Heart left ventricle (tissue), 16 donors: ENCODE results near the gene ASCL5. TPM values are rescaled to one million over a fixed set of nuclear protein-coding genes. Genes with fewer than 3 reads are reported as not detected.

Source experiments
- ATAC-seq, 4 donors: fragments of 200-7000 bp; cut with Tn5 transposase; one replicate each; pipeline ENCODE4 v1.9.1; 2020 to 2022; ENCODE audit warnings: moderate library complexity in 4 of 4, mild to moderate bottlenecking in 3 of 4, moderate number of reproducible peaks in 1 of 4
- DNase-seq, 5 donors: peaks; one replicate each; pipeline ENCODE4 v3.0.0-alpha.2; 2020
- H3K27ac ChIP-seq, 12 donors: fragments of 200-600 bp; sonication (generic) in 4 of 12; one replicate each; pipeline versions ENCODE4 v1.5.0 to v1.8.0; 2016 to 2022; ENCODE audit warnings: mild to moderate bottlenecking in 2 of 12
- H3K27me3 ChIP-seq, 9 donors: fragments of 200-600 bp; sonication (generic) in 2 of 9; one replicate each; pipeline versions ENCODE4 v1.5.1 to v1.8.0; 2016 to 2022; ENCODE audit warnings: mild to moderate bottlenecking in 3 of 9
- H3K36me3 ChIP-seq, 9 donors: fragments of 200-600 bp; sonication (generic) in 2 of 9; one replicate each; pipeline versions ENCODE4 v1.5.0 to v1.8.0; 2018 to 2022; ENCODE audit warnings: mild to moderate bottlenecking in 2 of 9
- H3K4me1 ChIP-seq, 12 donors: fragments of 200-600 bp; sonication (generic) in 4 of 12; one replicate each; pipeline versions ENCODE4 v1.5.0 to v1.8.0; 2016 to 2022; ENCODE audit warnings: mild to moderate bottlenecking in 3 of 12
- H3K4me3 ChIP-seq, 12 donors: fragments of 200-600 bp; sonication (generic) in 4 of 12; one replicate each; pipeline versions ENCODE4 v1.5.0 to v1.8.0; 2017 to 2022; ENCODE audit warnings: mild to moderate bottlenecking in 9 of 12, moderate library complexity in 4 of 12
- H3K9me3 ChIP-seq, 12 donors: fragments of 200-600 bp; sonication (generic) in 4 of 12; one replicate each; pipeline versions ENCODE4 v1.5.0 to v1.8.0; 2016 to 2022; ENCODE audit warnings: mild to moderate bottlenecking in 1 of 12
- CTCF ChIP-seq, 12 donors: fragments of 200-600 bp; sonication (generic) in 4 of 12; IDR thresholded peaks; one replicate each; pipeline versions ENCODE4 v1.5.0 to v1.8.0; 2018 to 2022; ENCODE audit warnings: antibody characterized with exemption in 12 of 12, mild to moderate bottlenecking in 5 of 12
- POLR2A ChIP-seq, 2 donors: fragments of 450-650 bp; IDR thresholded peaks; one replicate each; pipeline ENCODE4 v1.6.1; 2017; ENCODE audit warnings: antibody characterized with exemption in 2 of 2, mild to moderate bottlenecking in 2 of 2, moderate library complexity in 2 of 2
- WGBS, 4 donors: extraction: QIAGEN DNeasy Blood & Tissue Kit in 2 of 4; methylation state at CpG; one replicate each; pipeline versions ENCODE4 v1.1.5 to v1.1.7; 2013 to 2018; 5-methylcytosine and 5-hydroxymethylcytosine counted together
- intact Hi-C, 10 donors: fragments of 100-400 bp; cut with DNase I; formaldehyde crosslinking; loops; one replicate each; pipeline versions ENCODE4 v1.11.1 to v1.14.2; 2022
- polyA plus RNA-seq, 2 donors: library from polyadenylated mRNA; stranded (reverse); fragments of 200-250 nt; gene quantifications; one replicate each; pipeline ENCODE4 v1.2.3, GENCODE V29; 2013
- total RNA-seq, 9 donors: library from RNA; depleted of rRNA in 2 of 9; stranded (reverse); fragments of >200 nt in 2 of 9; fragmentation: NEBNext Ultra II Directional in 3 of 9; extraction: Animal tissue kit (Norgen Biotek cat#: 25700) in 3 of 9; gene quantifications; one replicate each; pipeline versions ENCODE4 v1.1.0 to v1.2.4, GENCODE V29; 2016 to 2023
- donor health status: ischemic (EF 13 %, LVEDD 7.1; RV severe dilation, severe dysfunction).
- donor health status: healthy with polysubstance abuse.
- donor health status: DM: no; HTN: yes; CAD: no.
- donor health status: DM: no; HTN: no; CAD: no.
- donor health status: ischemic (EF 25% LVEDD 6.9; RV normal size, moderate dysfunction).
- donor health status: ischemic (EF 25% LVEDD 5.7; RV mildly dilated, moderate dysfunction).
- donor health status: healthy.
- donor health status: DM: yes; HTN: yes; CAD: no.
- donor health status: ischemic (EF 35%, LVEDD 5.7; RV mildly dilated, moderate dysfunction).
- donor health status: nonischemic (EF 11% LVEDD 7.7; RV severe dilation, severe dysfunction).
- donor health status: DM: yes; HTN: yes; CAD: no.
- donor health status: PGD.
- donor health status: ischemic (EF 29% LVEDD 5.4; RV normal size, mild dysfunction).
- donor health status: nonischemic (EF 23%, LVEDD 6.1; RV moderate dilation, normal function).

The ASCL5 gene
- total and polyA plus RNA-seq, 11 donors: not detected

DNA sequence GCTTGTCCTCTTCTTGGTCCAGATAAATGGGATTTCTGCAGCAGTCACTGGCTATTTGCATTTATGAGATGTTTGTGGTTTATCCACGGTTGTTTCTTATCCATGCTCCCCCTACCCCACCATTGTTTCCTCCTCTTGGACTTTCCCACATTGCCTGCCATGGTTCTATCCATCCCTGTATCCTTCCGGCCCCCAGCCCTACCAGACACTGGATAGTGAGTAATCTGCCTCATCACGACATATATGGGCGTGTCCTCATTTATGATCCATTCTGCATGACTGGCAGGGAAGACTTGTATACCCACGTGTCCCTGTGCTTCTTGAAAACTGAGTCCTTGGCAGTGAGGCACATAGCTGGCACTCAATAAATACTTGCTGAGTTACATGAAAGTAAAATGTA, 54.8 kb downstream of the ASCL5 start:
- no peaks in the 10 kb centered on the region for H3K27me3 ChIP-seq
- TF ChIP-seq CTCF (IDR thresholded peaks at IDR 0.05) (no peak), POLR2A (IDR thresholded peaks at IDR 0.05) (no peak)
- no peaks in the 10 kb centered on the region for H3K4me1 ChIP-seq
- ATAC-seq (no peak), DNase-seq (no peak)
- no peaks in the 10 kb centered on the region for H3K36me3 ChIP-seq
- intact Hi-C loops: no loop called here
- H3K9me3 ChIP-seq: no peaks in the 10 kb centered on the region
- no peak overlapping the region for H3K4me3 ChIP-seq
- H3K27ac ChIP-seq: no peak overlapping the region
- WGBS, 4 donors: 73 to 93% (median 81%) methylated on average over 5 of the region's 5 CpGs

GRCh38 chr1:201069636-201070035, 57.3 kb downstream of the ASCL5 start:
- Histone ChIP-seq H3K4me1 (no peaks in the 10 kb centered on the region), H3K9me3 (no peaks in the 10 kb centered on the region), H3K36me3 (no peaks in the 10 kb centered on the region), H3K27ac (no peak overlapping the region), H3K27me3 (peaks cover 0 to 4% (median 0%) of the 10 kb centered on the region in 9 donors), H3K4me3 (no peak overlapping the region)
- DNase-seq (no peak), ATAC-seq (no peak)
- WGBS, 4 donors: 87 to 96% (median 93%) methylated on average over 3 of the region's 3 CpGs
- intact Hi-C loops: no loop called here
- no peak for TF ChIP-seq POLR2A (IDR thresholded peaks at IDR 0.05)
- TF ChIP-seq CTCF (IDR thresholded peaks at IDR 0.05): no peak

DNA sequence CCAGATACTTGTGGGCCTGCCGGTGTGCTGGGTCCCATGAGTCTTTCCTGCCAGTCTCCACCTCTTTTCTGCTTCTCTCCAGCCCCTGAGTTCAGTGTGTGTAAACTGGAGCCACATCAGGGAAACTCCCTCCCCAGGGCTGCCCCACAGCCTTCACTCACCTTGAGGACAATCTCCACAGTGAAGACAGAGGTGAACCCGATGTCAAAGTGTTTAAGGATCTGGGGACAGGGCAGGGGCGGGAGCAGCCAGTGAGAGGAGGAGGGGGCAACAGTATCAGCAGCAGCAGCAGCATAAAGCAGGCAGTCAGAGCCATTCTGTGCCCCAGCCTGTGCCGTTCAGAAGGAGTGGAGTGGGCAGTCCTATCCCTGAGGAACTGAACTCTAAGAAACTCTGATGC, 58.0 kb downstream of the ASCL5 start:
- no peak for ATAC-seq
- no peak overlapping the region for H3K4me3 ChIP-seq
- H3K27ac ChIP-seq: no peak overlapping the region
- H3K4me1 ChIP-seq: no peaks in the 10 kb centered on the region
- no peaks in the 10 kb centered on the region for H3K9me3 ChIP-seq
- no peak for TF ChIP-seq POLR2A (IDR thresholded peaks at IDR 0.05)
- TF ChIP-seq CTCF (IDR thresholded peaks at IDR 0.05): no peak
- WGBS, 4 donors: 75 to 78% (median 76%) methylated on average over 4 of the region's 4 CpGs
- intact Hi-C loops: no loop called here
- peaks cover 0 to 4% (median 0%) of the 10 kb centered on the region in 9 donors for H3K27me3 ChIP-seq
- DNase-seq: no peak
- H3K36me3 ChIP-seq: no peaks in the 10 kb centered on the region

- no peak for DNase-seq
- WGBS, 4 donors: 79 to 84% (median 82%) methylated on average over 3 to 4 of the region's 4 CpGs
- TF ChIP-seq POLR2A (IDR thresholded peaks at IDR 0.05) (no peak), CTCF (IDR thresholded peaks at IDR 0.05) (no peak)
- no peaks in the 10 kb centered on the region for H3K9me3 ChIP-seq
- no peaks in the 10 kb centered on the region for H3K36me3 ChIP-seq
- peaks cover 0 to 4% (median 0%) of the 10 kb centered on the region in 9 donors for H3K27me3 ChIP-seq
- no peak for ATAC-seq
- no peak overlapping the region for H3K4me3 ChIP-seq
- H3K27ac ChIP-seq: no peak overlapping the region
- intact Hi-C loops: no loop called here
- H3K4me1 ChIP-seq: no peaks in the 10 kb centered on the region
These were observed 60.0 kb downstream of the ASCL5 start for GRCh38 chr1:201066986-201067385.
